ENCODE results near the gene KIF18B. TPM values are rescaled to one million over a fixed set of nuclear protein-coding genes. Genes with fewer than 3 reads are reported as not detected.

KIF18B gene
- total and polyA plus RNA-seq, 2 of the 13 experiments (the other 11 are each of a cell fraction or from before 2014, with no cell fraction given) = 15.2 to 15.3 TPM

GRCh38 chr17:44902135-44902760 is 45.3 kb downstream of the KIF18B start (continued):
- no peak for TF ChIP-seq ZNF280D (CRISPR knock-in tag; IDR thresholded peaks at IDR 0.05)
- TF ChIP-seq ATF7-NPFF (CRISPR knock-in tag; IDR thresholded peaks at IDR 0.05; ENCODE audit: low read depth) = no peak

- ATAC-seq (no peak), DNase-seq (ENCODE audit: low spot score) (no peak), FAIRE-seq (peak; percentile 42)
- no peak overlapping the region for H3K9ac ChIP-seq (ENCODE audit: insufficient read depth, low read depth, low read length)
- no peak overlapping the region; the same call in 1 of the 2 replicates for H3K4me2 ChIP-seq (ENCODE audit: low read depth, low read length)
- WGBS (ENCODE audit: low lambda C conversion rate) = 36% methylated on average over 4 of the region's 4 CpGs
- H3K4me1 ChIP-seq (ENCODE audit: insufficient read depth, low read length) = peaks cover 45% of the 10 kb centered on the region
- no peak overlapping the region for H3K27ac ChIP-seq (ENCODE audit: extremely low read length, insufficient read depth, low read length)
- H2AFZ ChIP-seq (ENCODE audit: low read length) = no peak overlapping the region
- intact Hi-C loops (cut with micrococcal nuclease; ENCODE audit: unreplicated experiment) (loop anchor here (10.0 kb wide), 1 partner anchor 193 kb away; no protein-coding TSS in a partner anchor), in situ Hi-C loops (cut with HindIII; ENCODE audit: extremely low pct_ligation_motif_present, low pct_unique_long_range_greater_than_20kb) (no loop called here)
- no TSS peak for BruUV-seq (replicated peaks)
- H4K20me1 ChIP-seq (ENCODE audit: insufficient read depth, low read length) = no peaks in the 10 kb centered on the region; the same call in 1 of the 2 replicates
- TF ChIP-seq MAF1 (CRISPR knock-in tag; IDR thresholded peaks at IDR 0.05; ENCODE audit: borderline replicate concordance) = no peak
- no peak for TF ChIP-seq GMEB1 (CRISPR knock-in tag; IDR thresholded peaks at IDR 0.05; ENCODE audit: borderline replicate concordance)
- TF ChIP-seq ZFP82 (CRISPR knock-in tag; IDR thresholded peaks at IDR 0.05; ENCODE audit: borderline replicate concordance) = no peak
- TF ChIP-seq ZNF335 (CRISPR knock-in tag; IDR thresholded peaks at IDR 0.05) = peak; percentile 77; the same call in 1 of the 2 replicates
- H3K9me3 ChIP-seq (ENCODE audit: low read length) = no peaks in the 10 kb centered on the region
- H3K27me3 ChIP-seq (ENCODE audit: control insufficient read depth in 1 of 2, insufficient read depth in 2 of 2, low read length in 2 of 2) = peaks cover 3 to 6% of the 10 kb centered on the region in 2 experiments; a peak in 2 of 5 replicates
- no peak overlapping the region for H3K4me3 ChIP-seq (replicated peaks in 1 of 3; ENCODE audit: insufficient read depth in 1 of 3, low read depth in 2 of 3, low read length in 3 of 3)
- peaks cover 23% of the 10 kb centered on the region for H3K79me2 ChIP-seq (ENCODE audit: insufficient read depth, low read length)
- H3K36me3 ChIP-seq (replicated peaks in 1 of 2; ENCODE audit: control insufficient read depth in 1 of 2, insufficient read depth in 2 of 2, low read length in 2 of 2) = no peaks in the 10 kb centered on the region
- POLR2A ChIA-PET = interaction anchor here (1.2 kb wide), 1 partner anchor 10 kb away, joined by 3 read pairs; no protein-coding TSS in a partner anchor
- CTCF ChIA-PET (ENCODE audit: low intra/inter-chr PET ratio, low total read pairs) = no interaction called here
Measured at GRCh38 chr17:44901411-44901921, 46.1 kb downstream of the KIF18B start.
